H9 (cell line): ENCODE data around the gene PDPN. TPM values are rescaled to one million over a fixed set of nuclear protein-coding genes. Genes with fewer than 3 reads are reported as not detected.

ENCODE experiments used
- DNase-seq: peaks from one replicate; pipeline ENCODE4 v3.0.0-alpha.2; 2017
- H2AFZ ChIP-seq: one replicate; pipeline ENCODE4 v1.6.1; 2013; ENCODE audit warnings: mild to moderate bottlenecking, low read length, control low read depth, moderate library complexity
- H2AK5ac ChIP-seq: 2 replicates; pipeline ENCODE4 v1.6.1; 2013; ENCODE audit warnings: low read length, control low read depth, mixed read lengths; ENCODE audit not compliant: insufficient read length
- H2BK120ac ChIP-seq: one replicate; pipeline ENCODE4 v1.6.1; 2013; ENCODE audit warnings: low read depth, mild to moderate bottlenecking, low read length, control low read depth, inconsistent platforms; ENCODE audit not compliant: poor library complexity, severe bottlenecking
- H2BK12ac ChIP-seq: 2 replicates; pipeline ENCODE4 v1.6.1; 2013; ENCODE audit warnings: low read length, control low read depth, mixed read lengths, low read depth; ENCODE audit not compliant: insufficient read length
- H2BK15ac ChIP-seq: 2 replicates; pipeline ENCODE4 v1.6.1; 2013; ENCODE audit warnings: low read depth, low read length, control low read depth
- H2BK20ac ChIP-seq: one replicate; pipeline ENCODE4 v1.6.1; 2013; ENCODE audit warnings: low read depth, mild to moderate bottlenecking, low read length, control low read depth, inconsistent platforms; ENCODE audit not compliant: poor library complexity, severe bottlenecking
- H2BK5ac ChIP-seq: 2 replicates; pipeline ENCODE4 v1.6.1; 2013; ENCODE audit warnings: low read length, control low read depth, mixed read lengths; ENCODE audit not compliant: insufficient read length
- H3K14ac ChIP-seq: 2 replicates; pipeline ENCODE4 v1.6.1; 2013; ENCODE audit warnings: low read length, control low read depth; ENCODE audit not compliant: insufficient read depth
- H3K18ac ChIP-seq: 2 replicates; pipeline ENCODE4 v1.6.1; 2013; ENCODE audit warnings: low read depth, mild to moderate bottlenecking, mixed read lengths, low read length, control low read depth; ENCODE audit not compliant: insufficient read length
- H3K23ac ChIP-seq: 2 replicates; pipeline ENCODE4 v1.6.1; 2013; ENCODE audit warnings: low read length, control low read depth, mixed read lengths, low read depth; ENCODE audit not compliant: insufficient read length
- H3K23me2 ChIP-seq: 2 replicates; pipeline ENCODE4 v1.6.1; 2013; ENCODE audit warnings: low read depth, mild to moderate bottlenecking, mixed read lengths, low read length, control low read depth; ENCODE audit not compliant: insufficient read length, poor library complexity, severe bottlenecking
- H3K27ac ChIP-seq: 2 replicates; pipeline ENCODE4 v1.5.1; 2013; ENCODE audit warnings: low read length, control low read depth, mixed read lengths, low read depth; ENCODE audit not compliant: insufficient read length
- H3K27me3 ChIP-seq: 2 replicates; pipeline ENCODE4 v1.6.1; 2013; ENCODE audit warnings: low read length, control low read depth, inconsistent platforms; ENCODE audit not compliant: insufficient read depth
- H3K4ac ChIP-seq: 2 replicates; pipeline ENCODE4 v1.6.1; 2013; ENCODE audit warnings: low read depth, mild to moderate bottlenecking, control low read depth, inconsistent platforms, low read length, moderate library complexity
- H3K4me1 ChIP-seq: 2 replicates; pipeline ENCODE4 v1.6.1; 2013; ENCODE audit warnings: low read length, control low read depth, inconsistent platforms; ENCODE audit not compliant: insufficient read depth
- H3K4me2 ChIP-seq: 2 replicates; pipeline ENCODE4 v1.6.1; 2013; ENCODE audit warnings: low read length, control low read depth, mixed read lengths; ENCODE audit not compliant: insufficient read length, insufficient read depth
- H3K56ac ChIP-seq: 2 replicates; pipeline ENCODE4 v1.6.1; 2013; ENCODE audit warnings: low read depth, mild to moderate bottlenecking, mixed read lengths, low read length, control low read depth; ENCODE audit not compliant: insufficient read length
- H3K79me1 ChIP-seq: 2 replicates; pipeline ENCODE4 v1.6.1; 2013; ENCODE audit warnings: low read depth, mild to moderate bottlenecking, moderate library complexity, low read length, control low read depth, inconsistent platforms; ENCODE audit not compliant: insufficient read depth, poor library complexity, severe bottlenecking
- H3K79me2 ChIP-seq: 2 replicates; pipeline ENCODE4 v1.6.1; 2013; ENCODE audit warnings: low read length, control low read depth, inconsistent platforms; ENCODE audit not compliant: insufficient read depth
- H3K9ac ChIP-seq: 2 replicates; pipeline ENCODE4 v1.6.1; 2013; ENCODE audit warnings: low read length, control low read depth, mixed read lengths; ENCODE audit not compliant: insufficient read length; ENCODE audit errors: extremely low read depth
- H3K9me3 ChIP-seq: one replicate; pipeline ENCODE4 v1.6.1; 2013; ENCODE audit warnings: low read depth, low read length, inconsistent platforms; ENCODE audit not compliant: control insufficient read depth
- H3T11ph ChIP-seq: one replicate; pipeline ENCODE4 v1.6.1; 2013; ENCODE audit warnings: mild to moderate bottlenecking, low read length, control low read depth, inconsistent platforms
- H4K20me1 ChIP-seq: one replicate; pipeline ENCODE4 v1.6.1; 2013; ENCODE audit not compliant: control insufficient read depth, insufficient read length, insufficient read depth
- H4K5ac ChIP-seq: 2 replicates; pipeline ENCODE4 v1.6.1; 2013; ENCODE audit warnings: low read depth, mild to moderate bottlenecking, mixed read lengths, low read length, control low read depth; ENCODE audit not compliant: insufficient read length
- H4K8ac ChIP-seq: replicated peaks from 2 replicates; pipeline ENCODE4 v1.6.1; 2013; ENCODE audit warnings: low read length, control low read depth, mixed read lengths, low read depth; ENCODE audit not compliant: insufficient read length
- H4K91ac ChIP-seq: 2 replicates; pipeline ENCODE4 v1.6.1; 2013; ENCODE audit warnings: low read depth, mild to moderate bottlenecking, moderate library complexity, mixed read lengths, low read length, control low read depth; ENCODE audit not compliant: insufficient read length
- H3K27ac Mint-ChIP-seq, 3 experiments: 2 replicates in 2 of 3; 3 replicates in 1 of 3; pipeline ENCODE4 v1.8.0; 2020 to 2021; ENCODE audit warnings: mixed read lengths in 3 of 3, mild to moderate bottlenecking in 1 of 3, moderate library complexity in 1 of 3
- H3K27me3 Mint-ChIP-seq: 2 replicates; pipeline ENCODE4 v1.8.0; 2021; ENCODE audit warnings: low read depth, mild to moderate bottlenecking, moderate library complexity, mixed read lengths
- H3K36me3 Mint-ChIP-seq, 3 experiments: 2 replicates in 2 of 3; 3 replicates in 1 of 3; pipeline ENCODE4 v1.8.0; 2020 to 2021; ENCODE audit warnings: low read depth in 3 of 3, mixed read lengths in 3 of 3; ENCODE audit not compliant: insufficient read depth in 1 of 3
- H3K4me1 Mint-ChIP-seq, 2 experiments: 2 replicates each; pipeline ENCODE4 v1.8.0; 2020; ENCODE audit warnings: mixed read lengths in 2 of 2
- H3K4me3 Mint-ChIP-seq, 2 experiments: 2 replicates in 1 of 2; 3 replicates in 1 of 2; pipeline ENCODE4 v1.8.0; 2020 to 2021; ENCODE audit warnings: mild to moderate bottlenecking in 2 of 2, mixed read lengths in 2 of 2, moderate library complexity in 1 of 2
- H3K9me3 Mint-ChIP-seq, 2 experiments: 2 replicates in 1 of 2; 3 replicates in 1 of 2; pipeline ENCODE4 v1.8.0; 2020; ENCODE audit warnings: mild to moderate bottlenecking in 2 of 2, mixed read lengths in 2 of 2, moderate library complexity in 1 of 2
- WGBS: extraction: QIAGEN DNeasy Blood & Tissue Kit; methylation state at CpG from one replicate; pipeline ENCODE4 v1.1.7; 2013; ENCODE audit warnings: missing lambda C conversion rate, low lambda C conversion rate, mixed read lengths; ENCODE audit not compliant: insufficient read length; ENCODE audit errors: extremely low coverage; 5-methylcytosine and 5-hydroxymethylcytosine counted together
- total RNA-seq: library from RNA; stranded (reverse); gene quantifications from 2 replicates; pipeline ENCODE4 v1.2.1, GENCODE V29; 2021
- TF ChIP-seq, protein P1 (sequence below): fragments of 200-600 bp; sonication (generic); conservative IDR thresholded peaks from 3 replicates; pipeline ENCODE4 v1.8.0; 2021; ENCODE audit warnings: antibody characterized with exemption, mild to moderate bottlenecking

PDPN gene
- total RNA-seq, 1 experiment from 2014 or later, result 205 TPM

DNA sequence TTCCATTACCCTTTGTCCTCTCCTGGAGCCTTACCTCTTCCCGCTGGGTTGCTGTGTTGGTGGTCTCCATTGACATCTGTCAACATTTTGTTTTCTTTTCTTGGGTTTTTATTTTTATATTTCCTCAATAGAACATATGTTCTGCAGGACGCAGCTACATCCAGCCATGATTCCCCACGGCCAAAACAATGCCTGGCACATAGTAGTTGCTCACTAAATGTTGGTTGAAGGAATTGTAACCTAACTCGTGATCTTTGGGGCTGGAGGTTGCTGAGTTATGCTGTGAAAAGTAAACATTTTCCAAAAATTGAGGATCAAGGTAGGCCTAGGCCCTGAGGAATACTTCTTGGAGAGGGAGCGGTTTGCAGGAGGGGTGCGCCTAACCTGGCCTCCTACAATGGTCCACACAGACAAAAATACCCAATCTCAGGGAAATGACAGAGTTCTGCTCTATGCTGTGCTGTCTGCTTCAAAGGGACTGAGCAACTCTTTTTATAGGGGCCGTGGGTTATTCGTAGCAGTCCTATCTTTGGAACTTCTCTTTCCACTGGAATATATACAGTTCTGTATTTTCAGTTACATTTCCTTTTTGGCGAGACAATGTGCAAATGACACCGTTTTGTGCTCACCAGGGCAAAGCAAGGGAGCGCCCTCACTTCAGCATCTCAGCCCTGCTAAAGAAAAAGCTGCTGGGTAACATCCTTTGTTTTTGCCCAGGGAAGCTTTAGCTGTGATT is 1.4 kb downstream of the PDPN start:
- Histone ChIP-seq H2AFZ (no peak overlapping the region), H3K79me2 (peaks cover 16% of the 10 kb centered on the region; the same call in 1 of the 2 replicates)

More for the DNA sequence above, 1.4 kb downstream of the PDPN start:
- no peak overlapping the region for H2BK12ac ChIP-seq
- no CpG with 5 or more reads among the region's 11 CpGs for WGBS
- H3K4me2 ChIP-seq, result peak overlapping the region; percentile 69
- H4K91ac ChIP-seq, result no peak overlapping the region
- H3K79me1 ChIP-seq, result no peaks in the 10 kb centered on the region
- TF ChIP-seq, protein P1, sequence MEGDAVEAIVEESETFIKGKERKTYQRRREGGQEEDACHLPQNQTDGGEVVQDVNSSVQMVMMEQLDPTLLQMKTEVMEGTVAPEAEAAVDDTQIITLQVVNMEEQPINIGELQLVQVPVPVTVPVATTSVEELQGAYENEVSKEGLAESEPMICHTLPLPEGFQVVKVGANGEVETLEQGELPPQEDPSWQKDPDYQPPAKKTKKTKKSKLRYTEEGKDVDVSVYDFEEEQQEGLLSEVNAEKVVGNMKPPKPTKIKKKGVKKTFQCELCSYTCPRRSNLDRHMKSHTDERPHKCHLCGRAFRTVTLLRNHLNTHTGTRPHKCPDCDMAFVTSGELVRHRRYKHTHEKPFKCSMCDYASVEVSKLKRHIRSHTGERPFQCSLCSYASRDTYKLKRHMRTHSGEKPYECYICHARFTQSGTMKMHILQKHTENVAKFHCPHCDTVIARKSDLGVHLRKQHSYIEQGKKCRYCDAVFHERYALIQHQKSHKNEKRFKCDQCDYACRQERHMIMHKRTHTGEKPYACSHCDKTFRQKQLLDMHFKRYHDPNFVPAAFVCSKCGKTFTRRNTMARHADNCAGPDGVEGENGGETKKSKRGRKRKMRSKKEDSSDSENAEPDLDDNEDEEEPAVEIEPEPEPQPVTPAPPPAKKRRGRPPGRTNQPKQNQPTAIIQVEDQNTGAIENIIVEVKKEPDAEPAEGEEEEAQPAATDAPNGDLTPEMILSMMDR, result no peak
- H2BK120ac ChIP-seq, result no peak overlapping the region
- no peak overlapping the region for H2BK20ac ChIP-seq
- H3K9ac ChIP-seq, result peak overlapping the region; percentile 18
- peaks cover 9% of the 10 kb centered on the region for H3K23me2 ChIP-seq
- no peak overlapping the region for H3K56ac ChIP-seq
- H3K27me3 ChIP-seq, result no peaks in the 10 kb centered on the region
- H4K8ac ChIP-seq, result no peak overlapping the region
- DNase-seq, result no peak
- Mint-ChIP-seq H3K4me3 (peak overlapping the region; percentile 92 to 95), H3K9me3 (no peaks in the 10 kb centered on the region), H3K27me3 (peaks cover 7% of the 10 kb centered on the region), H3K4me1 (peaks cover 60 to 67% of the 10 kb centered on the region in 2 experiments), H3K36me3 (peaks cover 6 to 26% (median 16%) of the 10 kb centered on the region in 3 experiments; a peak in 5 of 7 replicates), H3K27ac (peak overlapping the region; percentile 74 to 96 (median 96))
- no peak overlapping the region for H3K14ac ChIP-seq
- no peak overlapping the region for H2BK5ac ChIP-seq
- H2AK5ac ChIP-seq, result no peak overlapping the region
- no peak overlapping the region for H4K5ac ChIP-seq
- H3K23ac ChIP-seq, result no peak overlapping the region
- H3K18ac ChIP-seq, result no peak overlapping the region
- H4K20me1 ChIP-seq, result no peaks in the 10 kb centered on the region
- no peak overlapping the region for H2BK15ac ChIP-seq
- H3K27ac ChIP-seq, result no peak overlapping the region
- H3K4me1 ChIP-seq, result peaks cover 16% of the 10 kb centered on the region
- no peak overlapping the region for H3T11ph ChIP-seq
- no peak overlapping the region for H3K4ac ChIP-seq
- H3K9me3 ChIP-seq, result no peaks in the 10 kb centered on the region
